Mesodermal cell (in vitro differentiated cells): ENCODE measurements around the gene AP4E1.

Source experiments
- H3K27ac ChIP-seq: 2 replicates; pipeline ENCODE4 v1.7.0; 2013; ENCODE audit warnings: mild to moderate bottlenecking, low read depth, low read length, moderate library complexity; ENCODE audit not compliant: severe bottlenecking
- H3K36me3 ChIP-seq: 2 replicates; pipeline ENCODE4 v1.7.1; 2013; ENCODE audit warnings: mild to moderate bottlenecking, low read length, moderate library complexity; ENCODE audit not compliant: control insufficient read depth, insufficient read depth
- H3K4me1 ChIP-seq: one replicate; pipeline ENCODE4 v1.7.1; 2013; ENCODE audit warnings: mild to moderate bottlenecking, low read length; ENCODE audit not compliant: insufficient read depth, control insufficient read depth, poor library complexity, severe bottlenecking
- H3K4me3 ChIP-seq: 2 replicates; pipeline ENCODE4 v1.7.0; 2013; ENCODE audit warnings: low read length, control low read depth, mild to moderate bottlenecking; ENCODE audit not compliant: insufficient read depth, poor library complexity, severe bottlenecking; ENCODE audit errors: extremely low read depth
- H3K9me3 ChIP-seq: 2 replicates; pipeline ENCODE4 v1.7.1; 2013; ENCODE audit warnings: mild to moderate bottlenecking, low read length, moderate library complexity; ENCODE audit not compliant: control insufficient read depth
- WGBS, 2 experiments: methylation state at CpG; one replicate each; pipeline ENCODE4 v1.1.5; 2013; ENCODE audit warnings: missing lambda C conversion rate in 2 of 2; ENCODE audit not compliant: insufficient coverage in 2 of 2; 5-methylcytosine and 5-hydroxymethylcytosine counted together

Gene AP4E1

GRCh38 chr15:51046016-51046415, 137.5 kb downstream of the AP4E1 start:
- Histone ChIP-seq H3K27ac (no peak overlapping the region), H3K4me3 (no peak overlapping the region), H3K36me3 (no peaks in the 10 kb centered on the region), H3K4me1 (no peaks in the 10 kb centered on the region), H3K9me3 (no peaks in the 10 kb centered on the region)
- WGBS, 2 experiments, result 85% methylated on average over 2 of the region's 2 CpGs; no CpG with 5 or more reads in 1 of the 2 experiments

DNA sequence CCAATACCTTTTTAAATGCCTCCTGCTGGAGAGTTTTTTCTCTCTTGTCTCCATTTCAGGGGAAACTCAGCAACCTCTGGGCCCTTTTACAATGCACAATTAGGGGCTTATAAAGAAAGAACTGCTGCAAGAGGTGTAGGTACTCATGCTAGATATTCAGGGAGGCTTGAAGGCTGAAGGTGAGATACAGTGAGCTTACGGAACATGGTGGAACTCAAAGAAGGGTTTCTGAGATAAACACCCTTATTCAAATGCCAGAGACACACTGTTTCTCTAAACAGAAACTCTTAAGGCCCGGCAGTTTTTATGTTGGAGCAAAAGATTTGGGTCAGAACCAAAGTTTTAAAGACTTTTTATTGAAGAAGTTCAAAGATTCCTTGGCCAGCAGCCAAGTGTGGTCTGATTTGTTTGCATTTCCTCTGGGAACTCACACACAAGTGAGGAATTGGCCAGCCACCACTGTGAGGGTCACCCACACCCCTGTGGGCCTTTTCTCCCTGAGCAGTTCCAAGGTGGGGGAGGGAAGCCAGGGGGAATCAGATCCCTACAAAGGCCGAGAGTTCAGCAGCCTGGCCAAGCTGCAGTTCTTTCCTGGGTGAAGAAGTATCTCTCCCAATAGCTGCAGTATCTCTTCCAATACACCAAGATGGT, 138.4 kb downstream of the AP4E1 start:
- Histone ChIP-seq H3K9me3 (no peaks in the 10 kb centered on the region), H3K4me3 (no peak overlapping the region), H3K27ac (no peak overlapping the region), H3K4me1 (no peaks in the 10 kb centered on the region), H3K36me3 (no peaks in the 10 kb centered on the region)
- 90% methylated on average over 2 of the region's 3 CpGs; no CpG with 5 or more reads in 1 of the 2 experiments for WGBS, 2 experiments

DNA sequence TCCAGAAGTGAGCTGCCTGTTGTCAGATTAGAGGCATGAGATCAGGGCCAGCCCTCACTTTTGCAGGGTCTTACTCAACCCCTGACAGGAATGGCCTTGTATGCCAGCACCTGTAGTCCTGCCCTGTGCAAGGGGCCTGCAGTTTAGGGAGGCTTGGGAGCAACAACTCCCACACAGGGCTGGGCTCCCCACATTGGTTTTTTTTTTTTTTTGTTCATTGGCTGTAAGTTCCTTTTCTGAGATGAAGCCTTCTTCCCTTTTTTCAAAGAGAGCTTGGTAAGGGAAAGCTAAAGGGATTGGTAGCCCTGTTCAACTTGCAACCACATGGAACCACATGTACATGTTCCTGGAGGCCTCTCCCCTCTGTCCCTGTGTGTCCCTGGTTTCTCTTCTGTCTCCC, 139.8 kb downstream of the AP4E1 start:
- Histone ChIP-seq H3K4me1 (no peaks in the 10 kb centered on the region), H3K36me3 (no peaks in the 10 kb centered on the region), H3K4me3 (no peak overlapping the region), H3K9me3 (no peaks in the 10 kb centered on the region), H3K27ac (no peak overlapping the region)

- WGBS, 2 experiments, result 89 to 100% methylated on average over 1 to 2 of the region's 2 CpGs
- Histone ChIP-seq H3K9me3 (no peaks in the 10 kb centered on the region), H3K4me3 (no peak overlapping the region), H3K36me3 (no peaks in the 10 kb centered on the region), H3K27ac (no peak overlapping the region), H3K4me1 (no peaks in the 10 kb centered on the region)
Measured at GRCh38 chr15:51049081-51049480, 140.6 kb downstream of the AP4E1 start.

GRCh38 chr15:51051776-51052175, 143.3 kb downstream of the AP4E1 start:
- Histone ChIP-seq H3K27ac (no peak overlapping the region), H3K4me1 (no peaks in the 10 kb centered on the region), H3K9me3 (no peaks in the 10 kb centered on the region), H3K36me3 (no peaks in the 10 kb centered on the region), H3K4me3 (no peak overlapping the region)
- 88 to 100% methylated on average over 1 to 2 of the region's 3 CpGs for WGBS, 2 experiments

DNA sequence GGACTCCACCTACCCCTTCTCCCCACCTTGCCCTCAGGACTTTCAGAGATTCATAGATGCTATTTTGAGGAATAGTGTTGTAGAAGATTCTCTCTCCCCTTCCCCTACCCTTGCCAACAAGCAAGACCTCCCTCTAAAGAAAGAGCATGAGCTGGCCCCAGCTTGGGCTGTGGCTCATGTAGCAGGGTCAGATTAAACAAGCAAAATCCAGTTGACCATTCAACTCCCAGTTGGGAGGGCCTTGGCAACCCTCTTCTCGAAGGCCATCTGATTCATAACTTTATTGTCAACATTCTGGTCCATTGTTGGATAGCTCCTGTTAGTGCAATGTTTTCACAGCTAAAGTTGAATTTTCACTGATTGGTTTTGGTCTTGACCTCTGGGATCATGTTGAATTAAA, 145.1 kb downstream of the AP4E1 start:
- H3K36me3 ChIP-seq, result no peaks in the 10 kb centered on the region
- H3K4me1 ChIP-seq, result no peaks in the 10 kb centered on the region
- H3K9me3 ChIP-seq, result no peaks in the 10 kb centered on the region
- 100% methylated on average over 1 of the region's 1 CpG; no CpG with 5 or more reads in 1 of the 2 experiments for WGBS, 2 experiments
- H3K27ac ChIP-seq, result no peak overlapping the region
- no peak overlapping the region for H3K4me3 ChIP-seq

GRCh38 chr15:51054535-51054934, 146.1 kb downstream of the AP4E1 start:
- Histone ChIP-seq H3K9me3 (no peaks in the 10 kb centered on the region), H3K36me3 (no peaks in the 10 kb centered on the region), H3K27ac (no peak overlapping the region), H3K4me1 (no peaks in the 10 kb centered on the region), H3K4me3 (no peak overlapping the region)
- 80 to 91% methylated on average over 1 of the region's 1 CpG for WGBS, 2 experiments
